Measurements from ENCODE around the gene DUSP11. TPM values are rescaled to one million over a fixed set of nuclear protein-coding genes. Genes with fewer than 3 reads are reported as not detected.
"Not testable (repeated sequence)": the region's sequence is repeated elsewhere in the genome, so short reads cannot be mapped to it uniquely, and the experiment has no call there.

The DUSP11 gene
- total RNA-seq, 1 donor from 2014 or later: 33.2 TPM

GRCh38 chr2:73776381-73776780 lies 3.5 kb downstream of the DUSP11 start:
- DNase-seq (ENCODE audit: low read depth): no peak

- DNase-seq (ENCODE audit: low read depth): no peak
Measured at GRCh38 chr2:73772819-73773218, 7.1 kb downstream of the DUSP11 start.

- DNase-seq (ENCODE audit: low read depth): peak; percentile 3
Measured at GRCh38 chr2:73770725-73771124, 9.2 kb downstream of the DUSP11 start.

- no peak for DNase-seq (ENCODE audit: low read depth)
Measured at GRCh38 chr2:73766994-73767393, 12.9 kb downstream of the DUSP11 start.

- DNase-seq (ENCODE audit: low read depth): no peak
Measured at GRCh38 chr2:73766349-73766748, 13.6 kb downstream of the DUSP11 start.

GRCh38 chr2:73764945-73765344 lies 15.0 kb downstream of the DUSP11 start:
- DNase-seq (ENCODE audit: low read depth): no peak

GRCh38 chr2:73762571-73762970 lies 17.3 kb downstream of the DUSP11 start:
- DNase-seq (ENCODE audit: low read depth): peak; percentile 4

GRCh38 chr2:73759904-73760303 lies 20.0 kb downstream of the DUSP11 start:
- no peak for DNase-seq (ENCODE audit: low read depth)

- DNase-seq (ENCODE audit: low read depth): peak; percentile 51
Measured at GRCh38 chr2:73759285-73759764, 20.6 kb downstream of the DUSP11 start.

- not testable (repeated sequence) for DNase-seq (ENCODE audit: low read depth)
Measured at GRCh38 chr2:73754332-73754731, 25.6 kb downstream of the DUSP11 start.

- DNase-seq (ENCODE audit: low read depth): no peak
Measured at GRCh38 chr2:73749314-73749713, 30.6 kb downstream of the DUSP11 start.

GRCh38 chr2:73746877-73747208 lies 33.1 kb downstream of the DUSP11 start:
- DNase-seq (ENCODE audit: low read depth): no peak

- DNase-seq (ENCODE audit: low read depth): no peak
Measured at GRCh38 chr2:73746015-73746876, 33.7 kb downstream of the DUSP11 start.

GRCh38 chr2:73740767-73741166 lies 39.1 kb downstream of the DUSP11 start:
- no peak for DNase-seq (ENCODE audit: low read depth)

GRCh38 chr2:73739101-73739500 lies 40.8 kb downstream of the DUSP11 start:
- no peak for DNase-seq (ENCODE audit: low read depth)

GRCh38 chr2:73736855-73737779 lies 42.8 kb downstream of the DUSP11 start, which contains the start of gene TPRKB:
Gene TPRKB (minus strand): TSS chr2:73737345. CDS start chr2:73734569, 2,776 bp downstream.
- DNase-seq (ENCODE audit: low read depth): peak; percentile 99

GRCh38 chr2:73736378-73736777 lies 43.5 kb downstream of the DUSP11 start:
- no peak for DNase-seq (ENCODE audit: low read depth)

- DNase-seq (ENCODE audit: low read depth): no peak
Measured at GRCh38 chr2:73730810-73731209, 49.1 kb downstream of the DUSP11 start.

GRCh38 chr2:73728711-73729110 lies 51.2 kb downstream of the DUSP11 start:
- DNase-seq (ENCODE audit: low read depth): no peak

GRCh38 chr2:73728043-73728442 lies 51.9 kb downstream of the DUSP11 start:
- no peak for DNase-seq (ENCODE audit: low read depth)

- not testable (repeated sequence) for DNase-seq (ENCODE audit: low read depth)
Measured at GRCh38 chr2:73726657-73727056, 53.2 kb downstream of the DUSP11 start.

Data from myocyte (in vitro differentiated cells).